Measurements from ENCODE around the gene TEX261. TPM values are rescaled to one million over a fixed set of nuclear protein-coding genes. Genes with fewer than 3 reads are reported as not detected.
A peak's percentile ranks its signal among the peaks of the same experiment; 100 is the strongest.

The TEX261 gene
- total RNA-seq, 6 donors from 2014 or later, result 10.9 to 68.3 (median 33.8) TPM

DNA sequence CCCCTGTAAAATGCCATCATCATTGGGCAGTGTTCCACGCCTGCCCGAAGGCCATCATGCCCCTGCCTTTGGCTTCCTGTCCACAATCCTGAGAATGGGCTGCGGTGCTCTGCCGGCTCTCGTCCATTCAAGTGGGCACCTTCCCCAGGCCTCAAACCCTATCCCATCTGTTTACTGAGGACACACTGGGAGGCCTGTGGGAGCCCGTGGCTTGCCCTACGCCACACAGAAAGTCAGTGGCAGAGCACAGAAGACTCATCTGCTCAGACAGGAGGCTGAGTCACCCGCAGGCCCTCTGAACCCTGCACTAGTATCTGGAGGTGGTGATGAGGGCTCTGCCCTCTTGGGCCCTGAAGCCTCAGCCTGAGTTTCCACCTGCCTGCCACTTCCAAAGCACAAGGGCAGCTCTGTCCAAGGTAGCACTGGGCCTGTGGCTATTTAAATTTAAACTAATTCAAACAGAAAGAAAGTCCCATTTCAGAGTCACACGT lies 35.4 kb downstream of the TEX261 start:
- 91 to 95% methylated on average over 6 to 9 of the region's 9 CpGs for WGBS, 2 donors
- DNase-seq, result peak in 1 of 2 donors; percentile 8
- no peak for ATAC-seq (ENCODE audit: low FRiP score in 2 of 2)

DNA sequence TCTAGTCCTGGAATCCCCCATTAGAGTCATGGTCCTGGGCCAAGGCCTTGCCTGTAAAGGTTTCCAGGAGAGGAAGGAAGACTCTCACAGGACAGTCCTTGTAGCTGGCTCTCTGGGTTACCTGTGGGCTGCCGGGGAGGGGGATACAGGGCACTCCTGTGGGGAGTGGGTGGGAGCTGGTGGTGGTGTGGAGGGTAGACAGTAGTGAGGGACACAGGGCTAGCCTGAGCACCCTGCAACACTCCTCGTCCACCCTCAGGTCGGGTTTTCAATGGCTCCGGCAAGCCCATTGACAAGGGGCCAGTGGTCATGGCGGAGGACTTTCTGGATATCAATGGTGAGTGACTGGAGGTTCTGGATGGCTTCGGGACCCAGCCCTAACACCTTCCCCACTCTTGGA lies 35.9 kb downstream of the TEX261 start:
- Histone ChIP-seq H3K4me1 (peaks cover 0 to 5% (median 2%) of the 10 kb centered on the region in 4 donors), H3K36me3 (no peaks in the 10 kb centered on the region), H3K27me3 (peaks cover 0 to 3% (median 0%) of the 10 kb centered on the region in 4 donors), H3K9me3 (no peaks in the 10 kb centered on the region), H3K4me3 (no peak overlapping the region), H3K27ac (no peak overlapping the region)
- DNase-seq (no peak), ATAC-seq (ENCODE audit: low FRiP score in 2 of 2) (peak in 1 of 2 donors; percentile 3)
- TF ChIP-seq, protein P1, sequence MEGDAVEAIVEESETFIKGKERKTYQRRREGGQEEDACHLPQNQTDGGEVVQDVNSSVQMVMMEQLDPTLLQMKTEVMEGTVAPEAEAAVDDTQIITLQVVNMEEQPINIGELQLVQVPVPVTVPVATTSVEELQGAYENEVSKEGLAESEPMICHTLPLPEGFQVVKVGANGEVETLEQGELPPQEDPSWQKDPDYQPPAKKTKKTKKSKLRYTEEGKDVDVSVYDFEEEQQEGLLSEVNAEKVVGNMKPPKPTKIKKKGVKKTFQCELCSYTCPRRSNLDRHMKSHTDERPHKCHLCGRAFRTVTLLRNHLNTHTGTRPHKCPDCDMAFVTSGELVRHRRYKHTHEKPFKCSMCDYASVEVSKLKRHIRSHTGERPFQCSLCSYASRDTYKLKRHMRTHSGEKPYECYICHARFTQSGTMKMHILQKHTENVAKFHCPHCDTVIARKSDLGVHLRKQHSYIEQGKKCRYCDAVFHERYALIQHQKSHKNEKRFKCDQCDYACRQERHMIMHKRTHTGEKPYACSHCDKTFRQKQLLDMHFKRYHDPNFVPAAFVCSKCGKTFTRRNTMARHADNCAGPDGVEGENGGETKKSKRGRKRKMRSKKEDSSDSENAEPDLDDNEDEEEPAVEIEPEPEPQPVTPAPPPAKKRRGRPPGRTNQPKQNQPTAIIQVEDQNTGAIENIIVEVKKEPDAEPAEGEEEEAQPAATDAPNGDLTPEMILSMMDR (IDR thresholded peaks at IDR 0.05), result no peak
- TF ChIP-seq EP300 (IDR thresholded peaks at IDR 0.05) (no peak), POLR2AphosphoS5 (IDR thresholded peaks at IDR 0.05) (no peak), POLR2A (IDR thresholded peaks at IDR 0.05) (no peak)
- 83 to 95% methylated on average over 4 to 6 of the region's 6 CpGs for WGBS, 2 donors

More for the DNA sequence above, 35.4 kb downstream of the TEX261 start:
- Histone ChIP-seq H3K9me3 (no peaks in the 10 kb centered on the region), H3K4me3 (no peak overlapping the region), H3K36me3 (no peaks in the 10 kb centered on the region), H3K27me3 (peaks cover 0 to 5% (median under 1%) of the 10 kb centered on the region in 4 donors), H3K4me1 (peaks cover 0 to 5% (median 2%) of the 10 kb centered on the region in 4 donors), H3K27ac (no peak overlapping the region)
- TF ChIP-seq POLR2AphosphoS5 (IDR thresholded peaks at IDR 0.05) (no peak), POLR2A (IDR thresholded peaks at IDR 0.05) (no peak), EP300 (IDR thresholded peaks at IDR 0.05) (no peak)
- TF ChIP-seq, protein P1 (IDR thresholded peaks at IDR 0.05), result no peak

DNA sequence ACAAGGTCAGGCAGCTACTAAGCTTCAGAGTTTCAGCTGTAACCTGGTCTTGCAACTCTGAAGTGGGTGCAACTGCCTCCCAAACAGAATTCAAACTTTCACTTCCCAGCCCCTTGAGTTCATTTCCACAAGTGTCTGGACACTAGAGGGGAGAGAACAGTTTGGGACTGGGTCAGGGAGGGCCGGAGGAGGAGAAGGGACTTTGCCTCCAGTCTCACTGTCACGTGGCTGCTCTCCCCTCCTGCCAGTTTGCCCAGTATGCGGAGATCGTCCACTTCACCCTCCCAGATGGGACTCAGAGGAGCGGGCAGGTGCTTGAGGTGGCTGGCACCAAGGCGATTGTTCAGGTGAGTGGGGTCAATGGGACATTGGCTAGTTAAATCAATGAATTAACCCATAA lies 36.9 kb downstream of the TEX261 start:
- DNase-seq (peak in 1 of 2 donors; percentile 40), ATAC-seq (ENCODE audit: low FRiP score in 2 of 2) (no peak)
- 72 to 94% methylated on average over 6 of the region's 6 CpGs for WGBS, 2 donors

DNA sequence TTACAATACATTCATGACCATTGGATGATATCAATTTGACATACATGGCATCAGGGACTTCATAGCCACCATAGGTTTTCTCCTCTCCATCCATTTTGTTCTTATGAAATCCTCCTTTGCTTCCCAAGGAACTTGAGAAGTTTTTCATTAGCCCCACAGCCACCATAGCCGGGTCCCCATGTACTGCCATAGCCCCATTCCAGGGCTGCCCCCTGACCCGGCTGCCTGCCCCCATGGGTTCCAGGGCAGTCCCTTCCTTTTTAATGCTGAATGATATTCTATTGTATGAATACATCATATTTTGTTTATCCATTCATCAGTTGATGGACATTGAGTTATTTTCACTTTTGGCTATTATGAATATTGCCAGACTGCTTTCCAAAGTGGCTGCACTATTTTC lies 38.5 kb downstream of the TEX261 start:
- DNase-seq, result no peak
- no peak overlapping the region for H3K4me3 ChIP-seq
- ATAC-seq (ENCODE audit: low FRiP score in 2 of 2), result no peak
- no peak overlapping the region for H3K27ac ChIP-seq
- no peaks in the 10 kb centered on the region for H3K9me3 ChIP-seq
- no peaks in the 10 kb centered on the region for H3K36me3 ChIP-seq
- H3K4me1 ChIP-seq, result peaks cover 0 to 5% (median 2%) of the 10 kb centered on the region in 4 donors
- 84 to 85% methylated on average over 2 of the region's 2 CpGs for WGBS, 2 donors
- TF ChIP-seq POLR2A (IDR thresholded peaks at IDR 0.05) (no peak), POLR2AphosphoS5 (IDR thresholded peaks at IDR 0.05) (no peak), EP300 (IDR thresholded peaks at IDR 0.05) (no peak)
- TF ChIP-seq, protein P1 (IDR thresholded peaks at IDR 0.05), result no peak
- peaks cover 0 to 3% (median 0%) of the 10 kb centered on the region in 4 donors for H3K27me3 ChIP-seq

More for the DNA sequence above, 36.9 kb downstream of the TEX261 start:
- Histone ChIP-seq H3K9me3 (no peaks in the 10 kb centered on the region), H3K4me3 (no peak overlapping the region), H3K4me1 (peaks cover 0 to 5% (median 2%) of the 10 kb centered on the region in 4 donors), H3K27me3 (peaks cover 0 to 3% (median 0%) of the 10 kb centered on the region in 4 donors), H3K36me3 (no peaks in the 10 kb centered on the region), H3K27ac (no peak overlapping the region)
- no peak for TF ChIP-seq POLR2A (IDR thresholded peaks at IDR 0.05)
- no peak for TF ChIP-seq EP300 (IDR thresholded peaks at IDR 0.05)
- TF ChIP-seq POLR2AphosphoS5 (IDR thresholded peaks at IDR 0.05), result no peak
- TF ChIP-seq, protein P1 (IDR thresholded peaks at IDR 0.05), result no peak

DNA sequence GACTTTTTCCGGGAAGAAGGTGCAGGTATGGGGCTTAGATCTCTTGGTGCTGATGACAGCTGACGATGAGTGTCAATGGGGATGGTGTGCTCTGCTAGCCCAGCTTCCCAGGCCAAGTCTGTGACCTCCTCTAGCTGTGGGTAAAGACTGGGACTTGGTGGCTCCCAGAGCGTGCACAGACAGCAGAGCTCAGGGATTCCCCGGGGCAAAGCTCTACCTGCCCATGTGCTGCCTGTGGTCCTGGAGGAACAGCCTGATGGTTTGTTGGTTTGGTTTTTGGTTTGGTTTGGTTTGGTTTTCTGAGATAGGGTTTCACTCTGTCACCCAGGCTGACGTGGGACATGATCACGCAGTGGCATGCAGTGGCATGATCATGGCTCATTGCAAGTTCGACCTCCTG lies 39.8 kb downstream of the TEX261 start:
- no peaks in the 10 kb centered on the region for H3K9me3 ChIP-seq
- 81 to 89% methylated on average over 4 to 7 of the region's 7 CpGs for WGBS, 2 donors
- TF ChIP-seq POLR2AphosphoS5 (IDR thresholded peaks at IDR 0.05) (no peak), EP300 (IDR thresholded peaks at IDR 0.05) (no peak)
- H3K27me3 ChIP-seq, result peaks cover 0 to 3% (median 0%) of the 10 kb centered on the region in 4 donors
- H3K4me3 ChIP-seq, result no peak overlapping the region
- H3K4me1 ChIP-seq, result peaks cover 0 to 5% (median 2%) of the 10 kb centered on the region in 4 donors
- H3K36me3 ChIP-seq, result no peaks in the 10 kb centered on the region
- DNase-seq, result no peak
- H3K27ac ChIP-seq, result no peak overlapping the region
- ATAC-seq (ENCODE audit: low FRiP score in 2 of 2), result no peak
